PC-9 (cell line): ENCODE results near the gene CDC5L.

Experiments
- CTCF ChIP-seq: fragments of 200-600 bp; sonication (generic); conservative IDR thresholded peaks from 2 replicates; pipeline ENCODE4 v1.6.1; 2017; ENCODE audit warnings: mixed run types, antibody characterized with exemption, mild to moderate bottlenecking, moderate library complexity
- EZH2 ChIP-seq: fragments of 200-600 bp; sonication (generic); IDR thresholded peaks from 2 replicates; pipeline ENCODE4 v1.8.0; 2017; ENCODE audit warnings: antibody characterized with exemption, low read depth

- TF ChIP-seq CTCF: no peak
- no peak for TF ChIP-seq EZH2
Measured at GRCh38 chr6:44478158-44478557, 90.7 kb downstream of the CDC5L start.
